Embryonic facial prominence (tissue), 1 donor: ENCODE data around the gene DNAH7.
"Not testable (repeated sequence)": the region's sequence is repeated elsewhere in the genome, so short reads cannot be mapped to it uniquely, and the experiment has no call there.

ENCODE experiments used
- DNase-seq: peaks from one replicate; pipeline ENCODE4 v3.0.0-alpha.2; 2016; ENCODE audit errors: extremely low spot score

Gene DNAH7

DNA sequence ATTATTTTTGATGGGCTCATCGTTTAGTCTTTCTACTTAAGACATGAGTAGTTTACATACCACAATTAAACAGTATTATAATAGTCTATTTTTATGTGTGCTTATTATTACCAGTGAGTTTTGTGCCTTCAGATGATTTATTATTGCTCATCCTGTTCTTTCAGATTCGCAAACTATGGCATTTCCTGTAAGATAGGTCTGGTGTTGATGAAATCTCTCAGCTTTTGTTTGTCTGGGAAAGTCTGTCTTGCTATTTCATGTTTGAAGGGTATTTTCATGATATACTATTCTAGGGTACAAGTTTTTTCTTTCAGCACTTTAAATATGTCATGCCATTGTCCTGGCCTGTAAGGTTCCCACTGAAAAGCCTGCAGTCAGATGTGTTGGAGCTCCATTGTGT lies 101.3 kb downstream of the DNAH7 start:
- DNase-seq, result no peak

DNA sequence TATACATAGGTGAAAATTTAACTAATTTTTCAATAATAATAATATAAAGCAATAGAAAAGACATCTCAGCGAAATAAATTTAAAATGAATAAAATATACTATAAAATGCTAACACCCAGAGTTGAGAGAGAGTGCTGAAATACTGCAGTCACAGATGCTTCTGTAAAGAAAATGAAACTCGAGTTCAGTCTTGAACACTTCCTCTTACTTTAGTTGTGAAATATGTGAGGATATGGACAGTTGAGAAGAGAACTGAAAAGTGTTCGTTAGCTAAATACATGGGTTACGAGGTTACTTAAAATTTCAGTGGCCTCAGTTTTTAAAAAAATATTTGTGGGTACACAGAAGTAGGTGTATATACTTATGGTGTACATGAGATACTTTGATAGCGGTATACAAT lies 106.8 kb downstream of the DNAH7 start:
- no peak for DNase-seq

DNA sequence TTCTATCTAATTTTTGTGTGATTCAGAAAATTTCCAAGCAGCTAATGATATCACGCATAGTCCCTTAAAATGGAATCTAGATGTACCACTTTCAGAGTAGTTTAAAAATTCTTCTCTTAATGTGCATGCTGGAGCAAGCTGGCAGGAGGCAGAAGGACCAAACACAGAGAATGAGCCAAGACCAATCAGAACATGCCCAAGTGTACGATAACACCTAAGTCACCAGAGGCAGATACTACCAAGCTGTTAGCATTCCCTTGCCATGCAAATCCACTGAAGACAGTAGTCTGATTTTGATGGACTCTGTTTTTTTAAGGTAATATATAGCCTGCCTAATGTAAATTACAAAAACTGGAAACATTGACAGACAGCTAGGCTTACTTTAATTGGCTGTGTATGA lies 109.3 kb downstream of the DNAH7 start:
- no peak for DNase-seq

DNA sequence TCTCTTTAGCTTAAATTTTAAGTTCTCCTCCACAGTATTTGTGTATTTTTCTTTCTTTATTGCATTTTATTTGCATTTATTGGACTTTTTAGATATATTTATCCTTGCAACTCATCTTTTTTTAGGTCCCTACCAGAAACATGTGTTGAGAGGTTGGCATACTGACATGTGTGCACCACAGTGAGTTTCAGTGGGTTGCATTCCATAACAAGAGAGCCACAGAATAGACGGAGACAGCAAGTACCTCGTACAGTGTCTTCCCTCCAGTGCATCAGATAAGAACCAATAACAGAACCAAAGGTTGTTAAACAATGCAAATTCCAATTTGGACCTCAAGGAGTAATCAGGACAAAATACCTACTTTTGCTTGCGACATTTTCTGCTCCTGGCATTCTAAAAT lies 111.9 kb downstream of the DNAH7 start:
- DNase-seq, result no peak

DNA sequence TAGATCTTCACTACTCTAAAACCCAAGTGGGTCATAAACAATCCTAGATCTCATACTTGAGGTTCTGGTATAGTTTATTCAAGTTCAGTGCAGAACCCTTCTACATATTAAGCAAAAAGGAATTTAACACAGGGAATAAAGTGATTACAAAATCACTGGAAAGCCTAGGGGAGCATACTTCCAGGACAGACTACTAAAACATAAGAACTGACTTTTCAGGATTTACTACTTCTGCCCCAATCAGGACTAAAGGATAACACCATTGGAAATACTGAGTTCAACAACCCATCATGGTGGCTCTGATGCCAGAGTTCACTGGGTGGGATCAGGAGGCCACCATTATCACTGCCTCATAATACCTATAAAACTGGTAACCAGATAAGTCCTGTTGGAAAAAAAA lies 123.6 kb downstream of the DNAH7 start:
- no peak for DNase-seq

DNA sequence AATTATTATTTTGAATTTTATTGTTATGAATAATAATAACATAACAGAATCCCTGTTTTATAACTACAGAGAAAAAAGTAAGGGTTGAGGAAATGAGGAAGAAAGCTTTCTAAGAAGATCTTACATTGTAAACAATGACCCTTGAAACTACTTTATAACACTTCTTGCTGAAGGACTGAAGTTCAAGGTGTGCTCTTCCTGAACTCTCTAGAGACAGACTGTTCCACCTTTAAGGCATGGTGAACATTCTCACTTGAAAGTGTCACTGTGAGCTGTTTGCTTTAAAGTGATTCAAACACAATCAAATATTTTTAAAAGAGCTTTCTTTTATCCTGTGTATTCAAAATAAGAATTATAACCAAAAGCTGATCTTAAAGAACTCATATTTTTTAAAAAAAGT lies 131.5 kb downstream of the DNAH7 start:
- no peak for DNase-seq

DNA sequence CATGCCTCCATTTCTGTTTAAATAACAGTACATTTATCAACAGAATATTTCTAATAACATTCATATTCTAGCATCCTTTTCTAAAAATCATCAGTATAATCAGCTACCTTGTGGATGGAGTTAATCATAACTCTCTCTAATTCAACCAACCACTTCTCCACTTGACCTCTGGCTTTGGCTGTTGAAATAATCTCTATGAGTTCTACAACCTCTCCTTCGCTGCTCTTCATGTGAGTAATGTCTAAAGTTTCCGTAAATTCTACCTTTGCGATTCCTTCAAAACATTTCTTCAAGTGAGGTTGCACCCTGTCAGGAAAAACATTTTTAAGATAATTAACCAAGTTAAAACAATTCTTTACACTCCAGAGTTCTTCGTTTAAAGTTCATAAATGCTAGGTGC lies 134.2 kb downstream of the DNAH7 start:
- DNase-seq, result no peak

DNA sequence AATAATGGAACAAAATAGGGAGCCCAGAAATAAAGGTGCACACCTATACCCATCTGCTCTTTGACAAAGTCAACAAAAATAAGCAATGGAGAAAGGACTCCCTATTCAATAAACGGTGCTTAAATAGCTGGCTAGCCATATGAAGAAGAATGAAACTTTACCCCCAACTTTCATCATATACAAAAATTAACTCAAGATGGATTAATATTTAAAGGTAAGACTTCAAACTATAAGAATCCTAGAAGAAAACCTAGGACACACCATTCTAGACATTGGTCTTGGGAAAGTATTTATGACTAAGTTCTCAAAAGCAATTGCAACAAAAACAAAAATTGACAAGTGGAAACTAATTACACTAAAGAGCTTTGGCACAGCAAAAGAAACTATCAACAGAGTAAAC lies 139.1 kb downstream of the DNAH7 start:
- no peak for DNase-seq

DNA sequence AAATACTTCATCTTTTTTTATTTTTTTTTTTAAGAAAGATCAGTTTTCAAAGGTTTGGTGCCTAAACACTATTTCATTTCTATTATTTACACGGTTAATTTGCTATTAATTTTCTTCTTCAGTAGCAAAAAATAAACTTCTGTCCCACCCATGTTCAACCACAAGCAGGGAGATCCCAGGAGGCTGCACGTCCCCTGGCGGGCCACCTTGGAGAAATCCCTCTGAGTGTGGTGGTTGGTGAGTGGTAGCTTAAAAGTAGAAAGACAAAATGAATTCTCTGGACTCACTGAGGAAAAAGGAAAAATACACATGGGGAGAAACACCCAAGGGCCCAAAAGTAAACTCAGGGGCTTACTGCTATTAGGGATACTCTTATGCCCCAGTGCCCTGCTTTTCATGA lies 143.5 kb downstream of the DNAH7 start:
- DNase-seq, result no peak

DNA sequence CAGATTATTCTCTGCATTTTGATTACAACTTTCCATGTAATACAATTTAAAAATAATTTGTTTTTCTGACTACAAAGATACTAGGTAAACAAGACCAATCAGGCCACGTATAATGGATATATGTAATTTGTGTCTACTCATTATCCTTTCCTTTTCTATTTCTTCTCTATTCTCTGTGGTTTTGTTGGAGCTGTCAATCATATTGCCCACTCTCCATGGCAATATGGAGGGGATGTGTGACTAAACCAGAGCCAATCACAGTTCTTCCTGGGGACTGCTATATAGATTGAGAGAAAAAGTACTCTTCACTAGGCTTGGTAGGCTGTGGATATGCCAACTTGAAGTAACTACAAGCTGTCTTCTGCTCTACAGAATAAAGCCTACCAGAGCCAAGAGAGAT lies 144.7 kb downstream of the DNAH7 start:
- DNase-seq, result no peak

DNA sequence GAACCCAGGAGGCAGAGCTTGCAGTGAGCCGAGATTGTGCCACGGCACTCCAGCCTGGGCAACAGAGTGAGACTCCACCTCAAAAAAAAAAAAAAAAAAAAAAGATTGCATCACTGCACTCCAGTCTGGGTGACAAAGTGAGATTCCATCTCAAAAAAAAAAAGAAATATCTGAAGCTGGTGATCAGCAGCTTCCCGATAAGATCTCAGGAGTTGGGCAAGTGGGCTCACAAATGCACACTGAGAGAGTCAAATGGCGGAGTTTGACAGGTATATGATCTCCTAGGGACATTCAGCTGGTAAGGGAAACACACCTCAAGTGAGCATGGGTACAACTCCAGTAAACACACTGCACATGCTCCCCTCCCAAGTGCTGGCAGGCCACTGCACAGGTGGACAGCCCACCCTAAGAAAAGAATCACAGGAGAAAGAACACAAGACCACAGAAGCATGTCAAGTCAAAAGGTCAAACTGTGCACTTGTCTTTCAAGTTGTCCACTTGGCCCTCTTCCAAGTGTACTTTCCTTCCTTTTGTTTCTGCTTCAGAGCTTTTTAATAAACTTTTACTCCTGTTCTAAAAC lies 151.5 kb downstream of the DNAH7 start:
- not testable (repeated sequence) for DNase-seq

DNA sequence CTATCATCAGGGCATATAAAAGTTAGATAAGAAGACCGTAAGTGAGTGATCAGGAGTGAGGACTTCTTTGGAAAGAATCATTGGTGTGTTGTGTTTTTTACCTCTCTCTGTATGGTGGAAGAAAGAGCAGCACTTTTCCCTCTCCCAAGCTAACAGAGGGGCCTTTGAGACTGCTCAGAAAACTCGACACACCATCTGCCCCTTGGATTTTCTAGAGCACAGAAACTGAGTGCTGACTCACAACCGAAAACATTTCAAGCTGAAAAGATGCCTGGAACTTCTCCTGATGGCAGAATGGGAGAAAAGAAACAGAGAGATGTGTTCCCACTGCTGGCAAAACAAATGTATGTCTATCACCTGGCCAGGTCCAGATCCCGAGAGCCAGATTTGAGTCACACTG lies 156.6 kb downstream of the DNAH7 start:
- DNase-seq, result no peak

DNA sequence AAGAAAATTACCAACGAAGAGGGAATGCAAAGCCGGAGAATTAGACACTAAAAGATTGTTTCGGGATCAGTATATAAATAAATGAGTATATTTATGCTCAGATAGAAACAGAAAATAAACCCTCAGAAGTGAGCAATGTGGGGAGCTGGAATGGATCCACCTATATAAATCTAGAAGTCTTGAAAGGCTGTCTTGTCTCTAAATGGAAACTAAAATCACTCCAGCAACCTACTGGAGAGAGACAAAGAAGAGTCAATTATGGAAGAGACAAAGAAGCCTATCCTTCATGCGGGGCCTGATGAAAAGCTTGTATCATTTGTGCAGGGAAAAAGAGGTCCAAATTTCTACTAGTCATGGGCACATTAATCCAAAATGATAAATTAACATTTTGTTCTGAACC lies 158.1 kb downstream of the DNAH7 start:
- DNase-seq, result no peak

DNA sequence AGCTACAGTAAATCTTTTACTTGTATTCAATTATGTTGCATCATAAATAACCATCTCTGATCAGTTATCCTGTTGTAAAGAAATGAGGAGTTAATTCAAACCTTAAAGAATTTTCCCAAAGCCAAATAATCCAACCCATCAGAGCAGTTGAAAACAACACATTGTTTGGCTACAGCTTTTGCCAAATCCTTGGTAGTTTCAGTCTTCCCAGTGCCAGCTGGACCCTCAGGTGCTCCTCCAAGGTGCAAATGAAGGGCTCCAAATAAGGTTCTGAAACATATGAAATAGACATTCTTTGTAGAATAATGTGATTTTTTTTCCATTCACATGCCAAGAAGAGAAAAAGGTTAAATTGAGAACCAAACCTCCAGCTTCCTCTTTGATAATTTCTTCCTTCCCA lies 158.7 kb downstream of the DNAH7 start:
- no peak for DNase-seq

DNA sequence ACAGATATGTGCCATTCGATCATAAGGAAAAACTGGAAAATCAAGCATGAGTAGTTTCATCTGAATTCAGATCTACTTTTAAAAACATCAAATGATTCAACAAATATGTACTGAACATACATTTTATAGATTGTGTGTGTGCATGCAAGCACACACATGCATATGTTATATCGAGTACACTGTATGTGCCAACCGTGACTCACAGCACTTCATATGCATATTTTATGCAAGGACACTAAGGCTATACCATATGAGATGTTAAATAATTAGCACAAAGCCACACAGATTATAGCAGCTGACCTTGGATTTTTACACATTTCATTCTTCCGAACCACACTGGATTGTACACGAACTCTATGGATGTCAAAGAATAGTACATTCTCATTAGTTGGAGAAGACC lies 161.2 kb downstream of the DNAH7 start:
- DNase-seq, result no peak

DNA sequence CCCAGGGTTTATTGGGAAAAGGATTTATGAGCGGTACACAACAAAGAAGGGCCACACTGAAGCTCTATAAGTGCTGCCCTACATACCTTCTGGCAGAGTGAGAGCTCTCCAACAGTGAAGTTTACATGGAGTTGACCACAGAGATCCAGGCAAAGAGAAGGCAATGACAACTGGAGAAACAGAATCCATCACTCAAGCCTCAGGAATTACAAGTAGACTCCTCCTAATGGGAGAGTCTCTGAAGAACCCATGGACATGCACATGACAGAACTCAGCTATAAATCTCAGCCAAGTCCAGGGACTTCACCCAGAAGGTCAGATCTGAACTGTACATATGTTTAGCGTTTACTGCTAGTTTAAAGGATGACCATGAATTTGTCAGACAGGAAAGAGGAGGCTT lies 164.7 kb downstream of the DNAH7 start:
- DNase-seq, result no peak

DNA sequence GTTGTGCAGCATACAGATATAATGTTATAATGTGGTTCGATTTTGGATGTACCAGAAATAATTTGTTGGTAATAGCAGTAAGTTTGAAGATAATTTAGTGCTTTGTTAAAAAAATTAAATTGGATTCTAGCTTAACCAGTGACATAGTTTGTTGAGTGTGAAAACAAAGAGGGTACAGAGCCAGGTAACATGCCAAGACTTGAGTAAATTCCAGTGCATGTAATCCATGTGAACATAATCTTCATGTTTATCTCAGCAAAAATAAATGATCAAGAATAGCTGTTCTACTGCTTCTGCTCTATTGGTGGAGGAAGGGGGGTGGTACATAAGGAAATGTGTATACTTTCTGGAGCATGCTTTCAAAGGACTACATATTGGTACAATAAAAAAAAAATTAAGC lies 165.8 kb downstream of the DNAH7 start:
- no peak for DNase-seq

DNA sequence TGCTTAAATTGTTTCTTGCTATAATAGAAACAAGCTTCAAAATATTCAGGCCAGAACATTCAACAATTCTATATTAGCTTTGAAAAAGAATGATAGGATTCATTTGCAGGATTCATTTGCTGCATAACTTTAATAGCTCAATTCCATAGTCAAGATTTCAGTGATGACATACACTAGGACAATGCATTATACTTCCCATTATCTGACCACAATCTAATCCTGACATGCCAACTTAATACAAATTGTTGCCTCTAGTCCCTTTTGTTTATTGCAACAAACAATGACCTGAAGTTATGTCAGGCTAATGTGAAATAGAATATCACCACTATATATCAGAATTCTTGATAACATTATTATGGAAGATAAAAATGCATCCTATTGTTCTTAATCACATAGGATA lies 169.4 kb downstream of the DNAH7 start:
- DNase-seq, result no peak

DNA sequence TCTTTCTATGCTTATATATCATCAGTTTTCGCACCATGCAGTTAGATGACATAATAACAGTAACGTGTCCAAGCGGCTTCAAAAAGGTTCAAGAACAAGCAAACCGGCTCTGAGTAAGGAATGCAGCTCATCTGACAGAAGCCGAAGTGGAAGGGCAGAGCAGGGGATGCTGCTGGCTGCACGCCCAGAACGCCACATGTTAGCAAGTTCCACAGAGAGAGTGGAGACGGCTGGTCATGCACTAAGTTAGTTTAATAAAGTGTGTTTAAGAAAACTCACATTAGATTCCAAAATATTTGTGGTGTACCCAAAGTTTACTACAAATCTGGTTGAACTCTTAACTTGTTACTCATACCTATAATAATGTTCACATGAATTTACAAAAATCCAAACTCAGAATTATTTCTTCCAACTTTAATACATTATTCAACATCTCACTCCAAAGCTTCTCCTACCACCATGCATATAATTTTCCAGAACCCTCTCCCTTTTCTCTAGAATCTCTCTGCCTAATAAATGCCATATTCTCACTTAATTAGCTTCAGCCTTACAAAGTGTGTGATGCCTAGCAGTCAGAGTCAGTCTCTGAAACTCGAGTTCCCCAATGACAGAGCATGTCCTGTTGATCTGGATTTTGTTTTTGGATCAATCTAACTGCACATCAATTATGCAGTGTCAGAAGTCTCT lies 170.0 kb downstream of the DNAH7 start:
- peak; percentile 79 for DNase-seq

DNA sequence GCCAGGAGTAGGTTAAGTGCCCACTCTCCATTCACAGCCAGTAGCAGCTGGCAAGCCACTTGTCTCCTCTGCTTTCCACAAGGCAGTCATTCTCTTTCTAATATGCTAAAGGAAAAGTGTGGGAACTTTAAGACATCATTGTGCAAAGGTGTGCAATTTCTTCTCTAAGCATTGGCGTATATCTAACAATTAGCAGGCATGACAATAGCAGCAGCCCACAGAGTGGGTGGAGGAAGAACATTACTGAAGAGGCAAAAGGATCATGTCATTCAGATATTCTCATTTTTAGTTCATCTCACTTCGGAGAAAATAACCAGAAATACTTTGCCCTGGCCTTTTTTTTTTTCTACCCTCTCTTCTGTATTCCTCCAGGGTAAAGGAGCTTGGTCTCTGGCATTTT lies 177.6 kb downstream of the DNAH7 start:
- DNase-seq, result no peak

DNA sequence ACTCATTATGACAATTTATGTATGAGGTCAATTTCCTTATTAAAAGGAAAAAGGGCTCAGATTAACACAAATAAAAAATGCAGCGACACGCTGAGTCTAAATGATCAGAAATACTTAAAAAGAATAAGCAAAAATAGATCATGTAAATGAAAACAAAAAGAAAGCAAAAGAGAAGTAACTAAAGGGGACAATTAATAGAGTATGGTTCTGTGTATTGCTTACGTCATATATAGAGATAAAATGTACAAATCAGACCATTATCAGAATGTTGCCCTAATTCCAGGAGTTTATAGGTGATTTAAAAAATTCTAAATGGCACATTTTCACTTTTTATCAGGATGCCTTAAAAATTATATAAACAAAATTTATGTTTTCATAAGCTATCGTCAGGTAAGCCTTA lies 189.5 kb downstream of the DNAH7 start:
- no peak for DNase-seq

DNA sequence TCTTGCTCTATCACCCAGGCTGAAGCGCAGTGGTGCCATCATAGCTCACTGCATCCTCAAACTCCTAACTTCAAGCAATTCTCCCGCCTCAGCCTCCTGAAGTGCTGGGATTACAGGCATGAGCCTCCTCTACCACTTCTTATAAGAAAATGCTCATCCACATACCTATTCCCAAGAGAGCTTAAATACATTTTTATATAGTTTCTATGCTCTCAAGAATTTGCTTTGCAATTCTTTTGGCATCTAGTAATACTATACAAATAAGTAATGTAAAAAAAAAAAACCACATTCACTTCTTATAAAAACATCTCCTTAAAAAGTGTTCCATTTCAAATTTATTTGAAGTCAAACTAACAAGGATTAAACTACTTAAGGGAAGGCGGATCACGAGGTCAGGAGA lies 197.3 kb downstream of the DNAH7 start:
- no peak for DNase-seq

DNA sequence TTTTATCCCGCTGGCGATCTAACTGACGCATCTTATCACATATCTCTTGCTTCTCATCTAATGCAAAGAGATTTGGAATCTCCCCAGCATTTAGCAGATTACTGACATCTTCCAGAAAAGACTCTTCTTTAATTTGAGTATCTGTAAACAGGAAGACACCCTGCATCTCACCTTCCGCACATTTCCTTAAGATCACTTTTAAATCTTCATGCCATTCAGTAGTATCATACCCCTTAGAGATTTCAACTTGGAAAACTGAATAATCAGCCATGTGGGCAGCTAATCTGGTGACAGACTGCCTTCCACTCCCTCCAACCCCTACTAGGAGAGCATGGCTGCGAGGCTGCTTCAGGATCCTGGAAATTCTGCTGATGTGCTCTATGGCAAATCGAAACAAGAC lies 204.3 kb downstream of the DNAH7 start:
- no peak for DNase-seq

DNA sequence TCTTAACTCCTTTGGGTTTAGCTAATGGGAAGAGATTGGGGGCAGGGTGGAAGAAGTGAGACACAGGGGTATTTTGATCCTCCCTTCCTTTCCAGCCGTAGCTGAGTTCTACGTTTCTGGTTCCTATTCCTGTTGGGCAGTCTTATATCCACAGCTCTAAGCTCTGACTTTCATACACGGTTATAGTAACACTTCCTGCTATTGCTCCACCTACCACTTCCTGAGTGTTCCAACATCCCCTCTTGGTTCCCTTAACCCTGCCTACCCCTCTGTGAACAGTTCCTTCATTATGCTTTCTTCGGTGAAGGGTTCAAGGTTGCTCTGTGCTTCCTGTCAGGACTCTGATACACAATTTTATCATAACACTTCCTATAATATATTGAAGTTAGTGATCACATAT lies 205.1 kb downstream of the DNAH7 start:
- DNase-seq, result no peak
